ENCODE measurements around the gene KCNIP1.

DNA sequence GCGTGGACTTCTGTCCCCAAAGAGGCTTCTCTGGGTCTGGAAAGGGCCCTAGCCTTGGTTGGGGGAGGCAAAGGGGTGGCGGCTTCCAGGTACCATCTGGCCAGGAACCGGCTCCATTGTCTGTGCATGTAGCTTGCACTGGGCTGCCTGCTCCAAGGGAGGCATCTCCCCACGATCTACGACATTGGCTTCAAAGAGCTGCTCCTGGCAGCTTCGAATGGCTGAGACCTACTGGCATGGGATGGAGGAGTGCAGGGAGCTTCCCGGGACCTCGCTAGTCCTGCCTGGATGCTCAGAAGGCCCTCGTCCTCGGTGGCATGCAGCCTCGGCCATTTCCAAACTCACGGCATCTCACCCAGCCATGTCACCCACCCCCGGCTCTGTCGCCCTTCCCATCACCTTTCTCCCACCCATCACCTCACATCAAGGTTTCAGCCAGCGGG lies 137.8 kb downstream of the KCNIP1 start:
- TF ChIP-seq KAT2B (IDR thresholded peaks at IDR 0.05; ENCODE audit: low read depth, low read length), result no peak
- TF ChIP-seq, protein P1, sequence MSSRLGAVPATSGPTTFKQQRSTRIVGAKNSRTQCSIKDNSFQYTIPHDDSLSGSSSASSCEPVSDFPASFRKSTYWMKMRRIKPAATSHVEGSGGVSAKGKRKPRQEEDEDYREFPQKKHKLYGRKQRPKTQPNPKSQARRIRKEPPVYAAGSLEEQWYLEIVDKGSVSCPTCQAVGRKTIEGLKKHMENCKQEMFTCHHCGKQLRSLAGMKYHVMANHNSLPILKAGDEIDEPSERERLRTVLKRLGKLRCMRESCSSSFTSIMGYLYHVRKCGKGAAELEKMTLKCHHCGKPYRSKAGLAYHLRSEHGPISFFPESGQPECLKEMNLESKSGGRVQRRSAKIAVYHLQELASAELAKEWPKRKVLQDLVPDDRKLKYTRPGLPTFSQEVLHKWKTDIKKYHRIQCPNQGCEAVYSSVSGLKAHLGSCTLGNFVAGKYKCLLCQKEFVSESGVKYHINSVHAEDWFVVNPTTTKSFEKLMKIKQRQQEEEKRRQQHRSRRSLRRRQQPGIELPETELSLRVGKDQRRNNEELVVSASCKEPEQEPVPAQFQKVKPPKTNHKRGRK (tag; IDR thresholded peaks at IDR 0.05), result no peak
- TF ChIP-seq HDAC2 (IDR thresholded peaks at IDR 0.05), result no peak
- no peak for TF ChIP-seq ZNF121 (CRISPR knock-in tag; conservative IDR thresholded peaks at IDR 0.05)
- TF ChIP-seq, protein P2, sequence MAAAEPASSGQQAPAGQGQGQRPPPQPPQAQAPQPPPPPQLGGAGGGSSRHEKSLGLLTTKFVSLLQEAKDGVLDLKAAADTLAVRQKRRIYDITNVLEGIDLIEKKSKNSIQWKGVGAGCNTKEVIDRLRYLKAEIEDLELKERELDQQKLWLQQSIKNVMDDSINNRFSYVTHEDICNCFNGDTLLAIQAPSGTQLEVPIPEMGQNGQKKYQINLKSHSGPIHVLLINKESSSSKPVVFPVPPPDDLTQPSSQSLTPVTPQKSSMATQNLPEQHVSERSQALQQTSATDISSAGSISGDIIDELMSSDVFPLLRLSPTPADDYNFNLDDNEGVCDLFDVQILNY (CRISPR knock-in tag; IDR thresholded peaks at IDR 0.05), result no peak
- no peak for TF ChIP-seq ZSCAN32 (CRISPR knock-in tag; IDR thresholded peaks at IDR 0.05)
- TF ChIP-seq SP1 (CRISPR knock-in tag; IDR thresholded peaks at IDR 0.05), result no peak
